GM18867 (cell line): Measurements from ENCODE around the gene C1orf198.

Source experiments
- ATAC-seq: cut with Tn5 transposase; IDR thresholded peaks from one replicate; pipeline ENCODE4 v1.9.1; 2021; ENCODE audit warnings: mild to moderate bottlenecking, moderate library complexity; ENCODE audit not compliant: unreplicated experiment

The C1orf198 gene

GRCh38 chr1:230836793-230837192, 31.5 kb downstream of the C1orf198 start:
- no peak for ATAC-seq

- no peak for ATAC-seq
Observed at GRCh38 chr1:230836347-230836746, 32.0 kb downstream of the C1orf198 start.

GRCh38 chr1:230834292-230834691, 34.0 kb downstream of the C1orf198 start:
- ATAC-seq = no peak

- no peak for ATAC-seq
Observed at GRCh38 chr1:230833511-230833910, 34.8 kb downstream of the C1orf198 start.

- no peak for ATAC-seq
Observed at GRCh38 chr1:230832476-230832875, 35.8 kb downstream of the C1orf198 start.

- no peak for ATAC-seq
Observed at GRCh38 chr1:230831771-230832170, 36.5 kb downstream of the C1orf198 start.

GRCh38 chr1:230828421-230828820, 39.9 kb downstream of the C1orf198 start:
- ATAC-seq = no peak

- ATAC-seq = no peak
Observed at GRCh38 chr1:230827801-230828200, 40.5 kb downstream of the C1orf198 start.

GRCh38 chr1:230827081-230827681, 41.1 kb downstream of the C1orf198 start:
- no peak for ATAC-seq

GRCh38 chr1:230826166-230826875, 42.0 kb downstream of the C1orf198 start:
- ATAC-seq = no peak

- no peak for ATAC-seq
Observed at GRCh38 chr1:230825761-230826160, 42.6 kb downstream of the C1orf198 start.

GRCh38 chr1:230824919-230825721, 43.2 kb downstream of the C1orf198 start:
- no peak for ATAC-seq

GRCh38 chr1:230824551-230824918, 43.8 kb downstream of the C1orf198 start:
- no peak for ATAC-seq

- no peak for ATAC-seq
Observed at GRCh38 chr1:230823931-230824381, 44.4 kb downstream of the C1orf198 start.

- ATAC-seq = no peak
Observed at GRCh38 chr1:230823426-230823825, 44.9 kb downstream of the C1orf198 start.

GRCh38 chr1:230822092-230822581, 46.2 kb downstream of the C1orf198 start:
- ATAC-seq = no peak

- no peak for ATAC-seq
Observed at GRCh38 chr1:230821346-230821745, 47.0 kb downstream of the C1orf198 start.

- ATAC-seq = no peak
Observed at GRCh38 chr1:230820568-230820967, 47.8 kb downstream of the C1orf198 start.

GRCh38 chr1:230819976-230820375, 48.3 kb downstream of the C1orf198 start:
- no peak for ATAC-seq

GRCh38 chr1:230818901-230819300, 49.4 kb downstream of the C1orf198 start:
- ATAC-seq = no peak

- no peak for ATAC-seq
Observed at GRCh38 chr1:230818367-230818766, 50.0 kb downstream of the C1orf198 start.

- ATAC-seq = no peak
Observed at GRCh38 chr1:230816018-230816417, 52.3 kb downstream of the C1orf198 start.
